IMR-90 (cell line): ENCODE measurements around the gene SPDEF. TPM values are rescaled to one million over a fixed set of nuclear protein-coding genes. Genes with fewer than 3 reads are reported as not detected.

Source experiments
- ATAC-seq: fragments of 200-7000 bp; cut with Tn5 transposase; 2 replicates; pipeline ENCODE4 v1.9.1; 2020; ENCODE audit warnings: low read depth, mild to moderate bottlenecking, moderate library complexity
- BruUV-seq: library from RNA; stranded (reverse); fragments of 400-500 nt; replicated peaks from 2 replicates; lab custom pipeline; 2021; lab: Mats Ljungman, UMichigan
- CTCF ChIA-PET: fragments of 300-600 bp; formaldehyde crosslinking; extraction: SDS; loops from one replicate; lab custom pipeline; 2021; ENCODE audit warnings: antibody characterized with exemption; lab: Yijun Ruan, JAX
- POLR2A ChIA-PET: fragments of 300-600 bp; sonication (Branson Sonifier 250); formaldehyde crosslinking; loops from one replicate; lab custom pipeline; 2022; ENCODE audit warnings: antibody characterized with exemption; ENCODE audit not compliant: unreplicated experiment; lab: Charles Lee
- DNase-seq: peaks from one replicate; pipeline ENCODE4 v3.0.0; 2013
- H2AFZ ChIP-seq: replicated peaks from 2 replicates; pipeline ENCODE3; 2013; ENCODE audit warnings: low read length, mild to moderate bottlenecking; ENCODE audit not compliant: poor library complexity
- H2AK5ac ChIP-seq: 2 replicates; pipeline ENCODE4 v1.6.1; 2013; ENCODE audit warnings: low read depth, low read length, inconsistent platforms
- H2AK9ac ChIP-seq: replicated peaks from 2 replicates; pipeline ENCODE3; 2013; ENCODE audit warnings: mild to moderate bottlenecking, low read depth, low read length, moderate library complexity; ENCODE audit not compliant: poor library complexity
- H2BK120ac ChIP-seq: 2 replicates; pipeline ENCODE4 v1.6.1; 2013; ENCODE audit warnings: low read depth, low read length, inconsistent platforms
- H2BK15ac ChIP-seq: 3 replicates; pipeline ENCODE4 v1.6.1; 2013; ENCODE audit warnings: low read depth, low read length, inconsistent platforms
- H2BK20ac ChIP-seq: 2 replicates; pipeline ENCODE4 v1.6.1; 2013; ENCODE audit warnings: low read depth, mild to moderate bottlenecking, inconsistent platforms, low read length, moderate library complexity
- H2BK5ac ChIP-seq: 2 replicates; pipeline ENCODE4 v1.6.1; 2013; ENCODE audit warnings: mild to moderate bottlenecking, low read depth, low read length, inconsistent platforms; ENCODE audit not compliant: poor library complexity, severe bottlenecking
- H3K14ac ChIP-seq: replicated peaks from 2 replicates; pipeline ENCODE4 v1.6.1; 2013; ENCODE audit warnings: low read depth, low read length, inconsistent platforms
- H3K18ac ChIP-seq: 2 replicates; pipeline ENCODE4 v1.6.1; 2013; ENCODE audit warnings: low read depth, low read length, control low read depth
- H3K23ac ChIP-seq: 2 replicates; pipeline ENCODE4 v1.6.1; 2013; ENCODE audit warnings: low read depth, low read length, inconsistent platforms
- H3K27ac ChIP-seq: 2 replicates; pipeline ENCODE4 v1.5.1; 2013; ENCODE audit warnings: mild to moderate bottlenecking, control low read depth, low read length; ENCODE audit not compliant: insufficient read depth
- H3K27me3 ChIP-seq: 2 replicates; pipeline ENCODE4 v1.6.1; 2013; ENCODE audit warnings: low read length; ENCODE audit not compliant: control insufficient read depth, insufficient read depth
- H3K36me3 ChIP-seq: 2 replicates; pipeline ENCODE4 v1.6.1; 2013; ENCODE audit warnings: low read length, mixed read lengths; ENCODE audit not compliant: control insufficient read depth, insufficient read depth
- H3K4ac ChIP-seq: 2 replicates; pipeline ENCODE4 v1.6.1; 2013; ENCODE audit warnings: low read depth, low read length, inconsistent platforms
- H3K4me1 ChIP-seq: 2 replicates; pipeline ENCODE4 v1.6.1; 2013; ENCODE audit warnings: low read length, mixed read lengths; ENCODE audit not compliant: control insufficient read depth, insufficient read depth
- H3K4me2 ChIP-seq: 2 replicates; pipeline ENCODE4 v1.6.1; 2013; ENCODE audit warnings: low read depth, mild to moderate bottlenecking, control low read depth, low read length, moderate library complexity
- H3K4me3 ChIP-seq: 2 replicates; pipeline ENCODE4 v1.5.1; 2013; ENCODE audit warnings: low read depth, mild to moderate bottlenecking, control low read depth, low read length, moderate library complexity; ENCODE audit not compliant: insufficient read depth
- H3K56ac ChIP-seq: 2 replicates; pipeline ENCODE4 v1.6.1; 2013; ENCODE audit warnings: low read length, inconsistent platforms; ENCODE audit not compliant: insufficient read depth; ENCODE audit errors: extremely low read depth
- H3K79me1 ChIP-seq, 2 experiments: 2 replicates each; pipeline ENCODE4 v1.6.1; 2013; ENCODE audit warnings: low read length in 2 of 2, inconsistent platforms in 1 of 2, low read depth in 1 of 2
- H3K9ac ChIP-seq: 2 replicates; pipeline ENCODE4 v1.6.1; 2013; ENCODE audit warnings: low read depth, low read length, control low read depth
- H3K9me1 ChIP-seq: 2 replicates; pipeline ENCODE4 v1.6.1; 2013; ENCODE audit warnings: low read length, inconsistent platforms; ENCODE audit not compliant: insufficient read depth
- H3K9me3 ChIP-seq: 2 replicates; pipeline ENCODE4 v1.6.1; 2013; ENCODE audit warnings: low read length; ENCODE audit not compliant: control insufficient read depth, insufficient read depth
- H4K20me1 ChIP-seq: 2 replicates; pipeline ENCODE4 v1.6.1; 2013; ENCODE audit warnings: low read length, inconsistent platforms; ENCODE audit not compliant: insufficient read depth
- H4K5ac ChIP-seq: 2 replicates; pipeline ENCODE4 v1.6.1; 2013; ENCODE audit warnings: mild to moderate bottlenecking, low read depth, low read length, control low read depth
- H4K8ac ChIP-seq, 2 experiments: 2 replicates each; pipeline ENCODE4 v1.6.1; 2013; ENCODE audit warnings: low read depth in 2 of 2, low read length in 2 of 2, control low read depth in 1 of 2, inconsistent platforms in 1 of 2
- H4K91ac ChIP-seq: 2 replicates; pipeline ENCODE4 v1.6.1; 2013; ENCODE audit warnings: low read depth, low read length, inconsistent platforms; ENCODE audit not compliant: insufficient read depth
- CHD1 ChIP-seq: IDR thresholded peaks from 2 replicates; pipeline ENCODE4 v1.6.1; 2012; ENCODE audit warnings: low read depth, low read length, improper control_type of control experiment
- MAZ ChIP-seq: IDR thresholded peaks from 2 replicates; pipeline ENCODE4 v1.6.1; 2012; ENCODE audit warnings: low read depth, mild to moderate bottlenecking, low read length, improper control_type of control experiment, moderate library complexity, borderline replicate concordance
- NFE2L2 ChIP-seq: fragments of 150-350 bp; IDR thresholded peaks from 2 replicates; pipeline ENCODE4 v1.6.1; 2016; ENCODE audit warnings: low read depth, mild to moderate bottlenecking, low read length
- POLR2A ChIP-seq: IDR thresholded peaks from 2 replicates; pipeline ENCODE4 v1.6.1; 2012; ENCODE audit warnings: mild to moderate bottlenecking, low read depth, low read length
- WGBS, 2 experiments: methylation state at CpG; one replicate each; pipeline versions ENCODE4 v1.1.5 to v1.1.7; 2013; ENCODE audit warnings: missing lambda C conversion rate in 2 of 2; ENCODE audit not compliant: insufficient read length in 1 of 2; ENCODE audit errors: extremely low coverage in 2 of 2; 5-methylcytosine and 5-hydroxymethylcytosine counted together
- dilution Hi-C: fragments of 300-500 bp; cut with HindIII; formaldehyde crosslinking; loops from one replicate; pipeline ENCODE4 v1.14.3; 2018; ENCODE audit warnings: low sequenced_read_pairs; ENCODE audit not compliant: unreplicated experiment
- in situ Hi-C: fragments of 300-500 bp; cut with MboI; formaldehyde crosslinking; loops from 3 replicates; pipeline ENCODE4 v1.14.3; 2019; ENCODE audit warnings: low sequenced_read_pairs, inconsistent platforms, mixed read lengths
- intact Hi-C: fragments of 100-400 bp; cut with micrococcal nuclease; formaldehyde crosslinking; loops from 2 replicates; pipeline ENCODE4 v1.10.0; 2022
- polyA plus RNA-seq, 3 experiments: library from polyadenylated mRNA; depleted of rRNA; stranded (reverse); fragments of >200 nt; gene quantifications; 2 replicates each; pipeline ENCODE4 v1.2.3, GENCODE V29; 2012; ENCODE audit warnings: low replicate concordance in 1 of 3
- total RNA-seq: library from RNA; depleted of rRNA; stranded (reverse); fragments of >200 nt; gene quantifications from 2 replicates; pipeline ENCODE4 v1.2.3, GENCODE V29; 2012
- TF ChIP-seq, protein P1 (sequence below): conservative IDR thresholded peaks from 2 replicates; pipeline ENCODE4 v1.5.1; 2012; ENCODE audit warnings: mild to moderate bottlenecking, low read depth, low read length, improper control_type of control experiment

SPDEF gene
- total and polyA plus RNA-seq, 2 of the 4 experiments (the other 2 are of a cell fraction): 0.05 TPM; not detected in 1

DNA sequence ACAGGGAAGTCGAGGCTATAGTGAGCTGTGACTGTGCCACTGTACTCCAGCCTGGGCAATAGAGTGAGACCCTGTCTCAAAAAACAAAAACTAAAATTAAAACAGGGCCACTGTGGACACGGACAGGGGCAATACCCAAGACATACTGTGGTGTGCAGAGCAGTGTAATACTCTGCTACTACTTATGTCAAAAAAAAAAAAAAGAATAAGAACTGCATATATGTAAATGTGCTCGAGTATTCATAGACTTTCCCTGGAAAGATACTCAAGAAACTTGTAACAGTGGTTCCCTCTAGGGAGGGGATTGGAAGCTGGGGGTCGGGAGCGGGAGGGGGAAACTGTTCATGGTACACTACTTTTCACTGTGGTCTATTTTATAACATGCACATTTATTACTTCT lies 15.9 kb downstream of the SPDEF start:
- no peak overlapping the region for H3K23ac ChIP-seq
- no peak overlapping the region for H4K5ac ChIP-seq
- no peaks in the 10 kb centered on the region for H4K20me1 ChIP-seq
- in situ Hi-C loops: no loop called here
- H3K18ac ChIP-seq: no peak overlapping the region
- H2BK120ac ChIP-seq: no peak overlapping the region
- H3K9me1 ChIP-seq: no peaks in the 10 kb centered on the region; the same call in 1 of the 2 replicates
- no peak overlapping the region for H3K9ac ChIP-seq
- no peak overlapping the region for H2AK5ac ChIP-seq
- ATAC-seq (no peak), DNase-seq (no peak)
- no TSS peak for BruUV-seq
- no peak overlapping the region for H2BK20ac ChIP-seq
- H3K4me2 ChIP-seq: no peak overlapping the region
- no peak overlapping the region for H4K8ac ChIP-seq
- ChIA-PET POLR2A (no interaction called here), CTCF (no interaction called here)
- H3K27me3 ChIP-seq: peaks cover 5% of the 10 kb centered on the region; the same call in 1 of the 2 replicates
- no peak overlapping the region for H2BK15ac ChIP-seq
- TF ChIP-seq, protein P1, sequence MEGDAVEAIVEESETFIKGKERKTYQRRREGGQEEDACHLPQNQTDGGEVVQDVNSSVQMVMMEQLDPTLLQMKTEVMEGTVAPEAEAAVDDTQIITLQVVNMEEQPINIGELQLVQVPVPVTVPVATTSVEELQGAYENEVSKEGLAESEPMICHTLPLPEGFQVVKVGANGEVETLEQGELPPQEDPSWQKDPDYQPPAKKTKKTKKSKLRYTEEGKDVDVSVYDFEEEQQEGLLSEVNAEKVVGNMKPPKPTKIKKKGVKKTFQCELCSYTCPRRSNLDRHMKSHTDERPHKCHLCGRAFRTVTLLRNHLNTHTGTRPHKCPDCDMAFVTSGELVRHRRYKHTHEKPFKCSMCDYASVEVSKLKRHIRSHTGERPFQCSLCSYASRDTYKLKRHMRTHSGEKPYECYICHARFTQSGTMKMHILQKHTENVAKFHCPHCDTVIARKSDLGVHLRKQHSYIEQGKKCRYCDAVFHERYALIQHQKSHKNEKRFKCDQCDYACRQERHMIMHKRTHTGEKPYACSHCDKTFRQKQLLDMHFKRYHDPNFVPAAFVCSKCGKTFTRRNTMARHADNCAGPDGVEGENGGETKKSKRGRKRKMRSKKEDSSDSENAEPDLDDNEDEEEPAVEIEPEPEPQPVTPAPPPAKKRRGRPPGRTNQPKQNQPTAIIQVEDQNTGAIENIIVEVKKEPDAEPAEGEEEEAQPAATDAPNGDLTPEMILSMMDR: no peak
- no peak for TF ChIP-seq CHD1
- TF ChIP-seq MAZ: no peak
- TF ChIP-seq POLR2A: no peak
- TF ChIP-seq NFE2L2: no peak
- H3K79me1 ChIP-seq: no peaks in the 10 kb centered on the region
- no peak overlapping the region for H3K4me3 ChIP-seq
- H2AFZ ChIP-seq: no peak overlapping the region
- H3K4me1 ChIP-seq: peaks cover 5% of the 10 kb centered on the region; the same call in 1 of the 2 replicates
- H3K56ac ChIP-seq: no peak overlapping the region
- no peak overlapping the region for H4K91ac ChIP-seq
- no peak overlapping the region for H2BK5ac ChIP-seq
- H2AK9ac ChIP-seq: no peak overlapping the region
- H3K36me3 ChIP-seq: no peaks in the 10 kb centered on the region
- no CpG with 5 or more reads among the region's 5 CpGs for WGBS, 2 experiments
- H3K27ac ChIP-seq: no peak overlapping the region
- dilution Hi-C loops: no loop called here
- no peaks in the 10 kb centered on the region for H3K9me3 ChIP-seq
- no peak overlapping the region for H3K4ac ChIP-seq
- no peak overlapping the region for H3K14ac ChIP-seq
- intact Hi-C loops: no loop called here
